Activated CD4-positive, alpha-beta T cell treated with anti-CD3 and anti-CD28 coated beads, Interleukin-2, amount 10 ng/mL, durations not matched to agents 24 days and 14 days (primary cell): ENCODE data around the gene DUSP19. TPM values are rescaled to one million over a fixed set of nuclear protein-coding genes. Genes with fewer than 3 reads are reported as not detected.

Source experiments
- DNase-seq: peaks from one replicate; pipeline ENCODE4 v3.0.0; 2022
- H3K27ac Mint-ChIP-seq: one replicate; pipeline ENCODE4 v1.8.0; 2022; ENCODE audit warnings: mild to moderate bottlenecking, mixed read lengths
- H3K27me3 Mint-ChIP-seq: one replicate; pipeline ENCODE4 v1.8.0; 2022; ENCODE audit warnings: mixed read lengths
- H3K36me3 Mint-ChIP-seq: one replicate; pipeline ENCODE4 v1.8.0; 2022; ENCODE audit warnings: low read depth, mild to moderate bottlenecking, mixed read lengths
- H3K4me1 Mint-ChIP-seq: one replicate; pipeline ENCODE4 v1.8.0; 2021; ENCODE audit warnings: mixed read lengths
- H3K4me3 Mint-ChIP-seq: one replicate; pipeline ENCODE4 v1.8.0; 2022; ENCODE audit warnings: mild to moderate bottlenecking, moderate library complexity, mixed read lengths
- H3K9me3 Mint-ChIP-seq: one replicate; pipeline ENCODE4 v1.8.0; 2021; ENCODE audit warnings: mixed read lengths
- intact Hi-C: fragments of 100-400 bp; cut with micrococcal nuclease; formaldehyde crosslinking; loops from one replicate; pipeline ENCODE4 v1.15.1; 2023
- total RNA-seq: library from RNA; stranded (reverse); gene quantifications from 2 replicates; pipeline ENCODE4 v1.2.3, GENCODE V29; 2022

Gene DUSP19
- total RNA-seq: 1.0 and 2.3 TPM in 2 replicates

- no peaks in the 10 kb centered on the region for H3K36me3 Mint-ChIP-seq
- peaks cover 4% of the 10 kb centered on the region for H3K27me3 Mint-ChIP-seq
- peak within 1 kb of the TSS; percentile 59 for H3K27ac Mint-ChIP-seq
- H3K9me3 Mint-ChIP-seq: no peaks in the 10 kb centered on the region
- peaks cover 13% of the 10 kb centered on the region for H3K4me1 Mint-ChIP-seq
- H3K4me3 Mint-ChIP-seq: peak within 1 kb of the TSS; percentile 85
- DNase-seq: peak; percentile 95
- intact Hi-C loops: loop anchor here (1.0 kb wide), 2 partner anchors 40 to 46 kb away; partner anchors contain the start of genes NCKAP1 and NUP35
Observed at GRCh38 chr2:183078464-183079138, at the start of gene DUSP19. DUSP19 (plus strand) TSS chr2:183078747; CDS start chr2:183078934, 187 bp downstream.

GRCh38 chr2:183029219-183029618 is 49.3 kb upstream of the DUSP19 start:
- no peaks in the 10 kb centered on the region for H3K9me3 Mint-ChIP-seq
- H3K27me3 Mint-ChIP-seq: peaks cover 66% of the 10 kb centered on the region
- DNase-seq: no peak
- H3K27ac Mint-ChIP-seq: no peak overlapping the region
- H3K4me1 Mint-ChIP-seq: no peaks in the 10 kb centered on the region
- intact Hi-C loops: no loop called here
- H3K36me3 Mint-ChIP-seq: no peaks in the 10 kb centered on the region
- H3K4me3 Mint-ChIP-seq: no peak overlapping the region

- H3K27me3 Mint-ChIP-seq: peaks cover 74% of the 10 kb centered on the region
- H3K4me3 Mint-ChIP-seq: no peak overlapping the region
- H3K4me1 Mint-ChIP-seq: peaks cover 13% of the 10 kb centered on the region
- DNase-seq: no peak
- no peaks in the 10 kb centered on the region for H3K9me3 Mint-ChIP-seq
- intact Hi-C loops: no loop called here
- H3K27ac Mint-ChIP-seq: no peak overlapping the region
- H3K36me3 Mint-ChIP-seq: no peaks in the 10 kb centered on the region
Observed at GRCh38 chr2:183031911-183032794, 46.4 kb upstream of the DUSP19 start.

GRCh38 chr2:183033951-183034350 is 44.6 kb upstream of the DUSP19 start:
- H3K36me3 Mint-ChIP-seq: no peaks in the 10 kb centered on the region
- no peak overlapping the region for H3K27ac Mint-ChIP-seq
- intact Hi-C loops: no loop called here
- H3K27me3 Mint-ChIP-seq: peaks cover 75% of the 10 kb centered on the region
- no peak overlapping the region for H3K4me3 Mint-ChIP-seq
- H3K9me3 Mint-ChIP-seq: no peaks in the 10 kb centered on the region
- peaks cover 20% of the 10 kb centered on the region for H3K4me1 Mint-ChIP-seq
- DNase-seq: no peak

GRCh38 chr2:183034806-183035205 is 43.7 kb upstream of the DUSP19 start:
- Mint-ChIP-seq H3K4me1 (peaks cover 22% of the 10 kb centered on the region), H3K36me3 (no peaks in the 10 kb centered on the region), H3K27ac (no peak overlapping the region), H3K4me3 (no peak overlapping the region), H3K9me3 (no peaks in the 10 kb centered on the region), H3K27me3 (peaks cover 73% of the 10 kb centered on the region)
- intact Hi-C loops: no loop called here
- DNase-seq: no peak

GRCh38 chr2:183035298-183035953 is 43.1 kb upstream of the DUSP19 start:
- DNase-seq: no peak
- peaks cover 22% of the 10 kb centered on the region for H3K4me1 Mint-ChIP-seq
- intact Hi-C loops: no loop called here
- peaks cover 72% of the 10 kb centered on the region for H3K27me3 Mint-ChIP-seq
- no peaks in the 10 kb centered on the region for H3K9me3 Mint-ChIP-seq
- H3K27ac Mint-ChIP-seq: no peak overlapping the region
- H3K4me3 Mint-ChIP-seq: peak overlapping the region; percentile 32
- H3K36me3 Mint-ChIP-seq: no peaks in the 10 kb centered on the region

- Mint-ChIP-seq H3K27ac (no peak overlapping the region), H3K36me3 (no peaks in the 10 kb centered on the region), H3K4me1 (peaks cover 22% of the 10 kb centered on the region), H3K9me3 (no peaks in the 10 kb centered on the region), H3K27me3 (peaks cover 71% of the 10 kb centered on the region), H3K4me3 (no peak overlapping the region)
- DNase-seq: no peak
- intact Hi-C loops: loop anchor here (2.0 kb wide), 1 partner anchor 321 kb away; no protein-coding TSS in a partner anchor
Observed at GRCh38 chr2:183035954-183036669, 42.4 kb upstream of the DUSP19 start.

- H3K27ac Mint-ChIP-seq: peak overlapping the region; percentile 49
- peaks cover 72% of the 10 kb centered on the region for H3K27me3 Mint-ChIP-seq
Observed at GRCh38 chr2:183037074-183037552, 41.4 kb upstream of the DUSP19 start.

GRCh38 chr2:183037553-183038340 is 40.8 kb upstream of the DUSP19 start:
- DNase-seq: peak; percentile 81
- intact Hi-C loops: loop anchor here (1.0 to 2.0 kb wide), 3 partner anchors 41 to 323 kb away; partner anchors contain the start of genes DUSP19 and NUP35

More at GRCh38 chr2:183037074-183037552, 41.4 kb upstream of the DUSP19 start:
- no peak for DNase-seq
- H3K36me3 Mint-ChIP-seq: no peaks in the 10 kb centered on the region
- peaks cover 22% of the 10 kb centered on the region for H3K4me1 Mint-ChIP-seq
- no peaks in the 10 kb centered on the region for H3K9me3 Mint-ChIP-seq
- H3K4me3 Mint-ChIP-seq: peak overlapping the region; percentile 85
- intact Hi-C loops: loop anchor here (2.0 kb wide), 1 partner anchor 322 kb away; no protein-coding TSS in a partner anchor

GRCh38 chr2:183038341-183039300 is 39.9 kb upstream of the DUSP19 start, which contains the start of gene NCKAP1:
NCKAP1 (minus strand) TSS chr2:183038457; CDS start chr2:183038099, 358 bp downstream.
- peak; percentile 96 for DNase-seq
- intact Hi-C loops: loop anchor here (1.0 kb wide), 2 partner anchors 40 to 86 kb away; partner anchors contain the start of genes DUSP19 and NUP35
- peaks cover 72% of the 10 kb centered on the region for H3K27me3 Mint-ChIP-seq
- H3K27ac Mint-ChIP-seq: peak within 1 kb of the TSS; percentile 66
- peaks cover 22% of the 10 kb centered on the region for H3K4me1 Mint-ChIP-seq
- peak within 1 kb of the TSS; percentile 85 for H3K4me3 Mint-ChIP-seq
- H3K9me3 Mint-ChIP-seq: no peaks in the 10 kb centered on the region
- H3K36me3 Mint-ChIP-seq: no peaks in the 10 kb centered on the region

More at GRCh38 chr2:183037553-183038340, 40.8 kb upstream of the DUSP19 start:
- peak overlapping the region; percentile 49 for H3K27ac Mint-ChIP-seq
- H3K4me1 Mint-ChIP-seq: peaks cover 22% of the 10 kb centered on the region
- H3K27me3 Mint-ChIP-seq: peaks cover 73% of the 10 kb centered on the region
- no peaks in the 10 kb centered on the region for H3K36me3 Mint-ChIP-seq
- H3K9me3 Mint-ChIP-seq: no peaks in the 10 kb centered on the region
- H3K4me3 Mint-ChIP-seq: peak overlapping the region; percentile 85

GRCh38 chr2:183040604-183041003 is 37.9 kb upstream of the DUSP19 start:
- Mint-ChIP-seq H3K36me3 (no peaks in the 10 kb centered on the region), H3K4me1 (peaks cover 18% of the 10 kb centered on the region), H3K9me3 (no peaks in the 10 kb centered on the region), H3K27ac (no peak overlapping the region), H3K27me3 (peaks cover 66% of the 10 kb centered on the region), H3K4me3 (no peak overlapping the region)
- DNase-seq: no peak
- intact Hi-C loops: no loop called here
